Stimulated activated CD4-positive, alpha-beta T cell treated with anti-CD3 and anti-CD28 coated beads, TNF-alpha, amount 100 ng/mL, for 4 hours (primary cell): ENCODE data around the gene ABHD16A.

Experiments used
- DNase-seq, 3 experiments: peaks; one replicate each; pipeline ENCODE4 v3.0.0-alpha.2; 2020; ENCODE audit warnings: low read depth in 3 of 3

The ABHD16A gene

GRCh38 chr6:31702819-31703716, at the start of gene ABHD16A:
ABHD16A (minus strand) TSS chr6:31703324; CDS start chr6:31703281, 43 bp downstream.
- peak; percentile 89 to 94 (median 92) for DNase-seq

GRCh38 chr6:31752739-31753319, 49.7 kb upstream of the ABHD16A start:
- no peak for DNase-seq

GRCh38 chr6:31750411-31751022, 47.4 kb upstream of the ABHD16A start:
- no peak for DNase-seq

- DNase-seq: no peak
Observed at GRCh38 chr6:31749301-31750036, 46.3 kb upstream of the ABHD16A start.

- DNase-seq: no peak
Observed at GRCh38 chr6:31744422-31744821, 41.3 kb upstream of the ABHD16A start.

- DNase-seq: no peak
Observed at GRCh38 chr6:31742894-31743293, 39.8 kb upstream of the ABHD16A start.

- DNase-seq: no peak
Observed at GRCh38 chr6:31741815-31742214, 38.7 kb upstream of the ABHD16A start.

GRCh38 chr6:31740397-31741223, 37.5 kb upstream of the ABHD16A start:
- DNase-seq: peak in 1 of 3 experiments; percentile 26

- peak; percentile 87 to 91 (median 88) for DNase-seq
Observed at GRCh38 chr6:31739639-31740396, 36.7 kb upstream of the ABHD16A start, which contains the start of gene MSH5. MSH5 (plus strand) TSS chr6:31740005; CDS start chr6:31740467, 462 bp downstream.

- peak; percentile 20 to 49 (median 43) for DNase-seq
Observed at GRCh38 chr6:31737991-31738979, 35.2 kb upstream of the ABHD16A start.

- DNase-seq: no peak
Observed at GRCh38 chr6:31737315-31737990, 34.3 kb upstream of the ABHD16A start.

GRCh38 chr6:31736768-31737314, 33.7 kb upstream of the ABHD16A start:
- no peak for DNase-seq

- peak; percentile 65 to 69 (median 67) for DNase-seq
Observed at GRCh38 chr6:31736021-31736767, 33.1 kb upstream of the ABHD16A start, which contains the start of gene CLIC1. CLIC1 (minus strand) TSS chr6:31736530; CDS start chr6:31736300, 230 bp downstream.

- DNase-seq: peak in 1 of 3 experiments; percentile 33
Observed at GRCh38 chr6:31734821-31735406, 31.8 kb upstream of the ABHD16A start.

- no peak for DNase-seq
Observed at GRCh38 chr6:31734247-31734820, 31.2 kb upstream of the ABHD16A start.

- DNase-seq: no peak
Observed at GRCh38 chr6:31733734-31734133, 30.6 kb upstream of the ABHD16A start.
